Stimulated activated naive CD4-positive, alpha-beta T cell treated with Interleukin-2 at 50 U/mL for 16 hours (primary cell): ENCODE measurements around the gene CNIH3.

Experiments
- DNase-seq: peaks from one replicate; lab custom pipeline; 2025; lab: John Stamatoyannopoulos, UW

The CNIH3 gene

DNA sequence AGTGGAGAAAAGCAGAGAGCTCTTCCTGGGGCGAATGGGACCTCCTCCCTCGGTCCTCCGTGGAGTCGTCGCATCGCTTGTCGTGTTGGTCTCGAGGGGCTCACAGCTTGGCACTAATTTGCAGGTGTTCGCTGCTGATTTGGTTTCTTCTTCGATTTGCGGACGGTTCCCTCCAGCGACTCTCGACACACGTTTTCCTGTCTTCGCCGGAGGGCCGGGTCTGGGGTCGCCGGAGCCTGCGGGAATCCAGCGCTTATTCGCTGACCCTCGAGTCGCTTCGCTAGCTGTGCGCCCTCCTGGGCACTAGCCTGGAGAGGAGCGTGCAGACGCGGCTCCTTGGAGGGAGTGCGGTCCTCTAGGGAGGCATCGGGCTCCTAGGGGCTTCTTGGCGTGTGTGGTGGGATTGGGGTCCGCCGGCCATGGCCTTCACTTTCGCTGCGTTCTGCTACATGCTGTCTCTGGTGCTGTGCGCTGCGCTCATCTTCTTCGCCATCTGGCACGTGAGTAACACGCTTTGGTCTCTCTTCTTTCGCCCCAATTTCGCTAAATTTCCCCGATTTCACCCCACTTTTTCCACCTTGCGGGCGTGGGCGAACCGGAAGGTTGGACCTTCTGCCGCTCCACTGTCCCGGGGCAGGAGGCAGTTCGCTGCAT lies 766 bp downstream of the CNIH3 start:
- DNase-seq = no peak

DNA sequence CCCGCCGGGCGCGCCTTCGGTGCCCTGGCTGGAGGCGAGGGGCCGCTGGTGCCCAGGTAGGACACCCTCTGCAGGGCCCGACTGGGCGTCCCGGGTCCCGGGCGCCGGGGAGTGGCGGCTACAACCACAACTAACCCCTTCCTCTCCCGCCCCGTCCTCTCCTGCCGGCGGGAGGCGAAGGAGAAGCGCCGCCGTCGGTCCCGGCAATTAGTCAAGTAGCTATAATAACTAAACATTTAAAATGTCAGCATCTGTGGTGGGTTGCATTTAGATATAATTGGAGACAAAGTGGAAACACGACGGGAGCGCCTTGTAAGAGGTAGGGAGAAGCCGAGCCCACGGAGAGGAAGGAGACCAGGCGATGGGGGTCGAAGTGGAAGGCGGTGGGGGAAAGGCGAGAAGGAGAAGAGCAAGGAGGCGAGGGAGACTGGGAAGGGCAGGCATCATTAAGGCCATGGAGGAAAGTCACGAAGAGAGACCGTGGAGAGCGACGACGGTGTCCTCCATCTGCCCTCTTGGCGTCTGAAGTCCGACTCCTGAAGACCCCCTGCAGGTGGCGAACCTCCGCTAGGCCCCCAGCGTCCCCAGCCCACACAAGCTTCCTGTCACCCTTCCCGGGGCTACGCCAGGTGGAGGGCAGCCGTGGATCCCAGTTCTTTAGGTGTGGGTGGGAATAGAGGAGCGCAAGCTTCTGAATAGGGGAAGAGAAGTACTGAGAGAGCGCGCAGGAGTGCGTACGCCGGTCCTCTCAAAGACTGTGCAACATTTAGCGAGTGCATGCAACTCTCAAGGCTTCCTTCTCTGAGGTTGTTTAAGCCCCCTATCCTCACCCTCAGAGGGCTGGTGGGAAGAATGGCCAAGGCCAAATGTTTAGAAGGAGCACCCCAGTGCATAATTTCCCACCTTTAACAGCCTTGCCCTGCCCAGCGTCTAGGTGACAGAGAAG lies 1.6 kb downstream of the CNIH3 start:
- DNase-seq = no peak

DNA sequence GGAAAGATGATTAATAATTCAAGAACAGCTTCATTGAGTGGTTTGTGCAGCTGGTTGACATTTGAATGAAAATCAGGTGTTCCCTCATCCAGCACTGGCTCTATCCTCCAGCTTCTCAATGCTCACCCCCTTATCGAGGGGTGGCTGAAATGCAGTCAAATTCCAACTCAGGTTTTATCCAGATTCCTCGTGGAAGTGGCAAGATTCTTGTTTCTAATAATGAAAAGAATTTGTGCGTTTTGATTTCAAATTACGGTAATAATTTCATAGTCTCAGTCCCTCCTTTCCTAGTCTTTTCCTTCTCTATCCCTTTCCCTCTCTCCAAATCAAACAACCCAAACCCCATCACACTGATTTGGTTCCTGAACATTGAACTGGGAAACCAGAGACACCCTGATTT lies 3.1 kb downstream of the CNIH3 start:
- no peak for DNase-seq

DNA sequence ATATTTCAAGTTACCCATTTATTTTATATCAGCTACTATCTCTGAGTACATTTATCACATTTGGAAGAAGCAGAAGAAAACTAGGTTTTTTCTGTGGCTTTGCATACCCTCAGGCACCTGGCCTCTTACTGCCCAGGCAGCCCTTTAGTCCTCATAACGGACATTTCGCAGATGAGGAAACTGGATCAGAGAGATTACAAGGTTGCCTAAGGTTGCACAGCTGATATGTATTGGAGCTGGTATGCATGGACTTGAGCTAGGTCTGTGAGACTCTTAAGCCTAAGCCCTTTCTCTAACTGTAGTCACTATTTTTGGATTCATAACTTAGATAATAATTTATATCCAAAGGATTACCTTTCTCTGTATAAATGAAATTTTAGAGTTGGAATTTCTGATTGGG lies 4.0 kb downstream of the CNIH3 start:
- DNase-seq = no peak

DNA sequence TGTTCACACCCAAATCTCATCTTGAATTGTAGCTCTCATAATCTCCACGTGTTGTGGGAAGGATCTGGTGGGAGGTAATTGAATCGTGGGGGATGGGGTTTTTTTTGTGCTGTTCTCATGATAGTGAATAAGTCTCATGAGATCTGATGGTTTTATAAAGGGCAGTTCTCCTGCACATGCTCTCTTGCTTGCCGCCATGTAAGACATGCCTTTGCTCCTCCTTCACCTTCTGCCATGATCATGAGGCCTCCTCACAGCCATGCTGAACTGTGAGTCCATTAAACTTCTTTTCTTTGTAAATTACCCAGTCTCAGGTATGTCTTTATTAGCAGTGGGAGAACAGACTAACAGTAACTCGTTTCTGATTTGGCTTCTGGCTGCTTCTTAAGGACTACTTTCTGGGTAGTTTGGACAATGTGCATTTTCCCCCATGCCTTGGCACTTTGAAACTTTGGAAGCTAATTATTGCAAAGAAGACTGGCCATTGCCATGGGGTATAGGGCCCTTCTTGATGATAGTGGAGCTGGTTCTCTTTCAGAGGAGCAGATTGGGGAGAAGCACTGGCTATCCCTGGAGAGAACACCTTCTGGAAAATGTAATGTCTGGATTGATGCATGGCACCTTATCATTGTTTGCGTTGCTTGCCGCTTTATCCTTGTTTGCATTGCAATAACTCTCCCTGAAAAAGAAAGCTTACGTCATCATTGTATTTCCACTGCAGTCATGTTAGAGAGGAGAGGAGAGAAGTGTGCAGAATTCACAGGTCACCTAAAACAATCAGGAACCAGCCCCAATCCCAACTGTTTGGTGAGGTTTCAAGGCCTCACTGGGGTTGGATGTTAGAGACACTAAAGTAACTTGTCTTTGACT lies 5.9 kb downstream of the CNIH3 start:
- no peak for DNase-seq

DNA sequence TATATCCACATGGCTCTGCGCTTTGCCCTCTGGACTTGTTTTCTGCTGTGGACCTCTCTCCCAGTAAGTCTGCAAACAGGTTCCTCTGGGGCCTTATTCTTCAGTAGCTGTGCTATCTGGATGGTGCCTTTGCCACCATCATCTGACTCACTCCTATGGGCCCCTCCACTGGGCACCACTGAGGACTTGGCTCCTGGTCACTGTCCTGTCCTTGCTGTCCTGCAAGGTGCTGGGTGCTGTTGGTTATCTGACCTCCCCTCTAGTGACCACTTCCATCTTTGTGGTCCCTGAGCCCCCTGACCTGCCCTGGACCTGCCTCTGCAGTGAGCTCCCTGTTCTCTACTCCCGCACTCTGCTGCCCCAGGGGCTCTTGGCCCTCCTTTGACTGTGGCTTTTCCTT lies 6.7 kb downstream of the CNIH3 start:
- no peak for DNase-seq

DNA sequence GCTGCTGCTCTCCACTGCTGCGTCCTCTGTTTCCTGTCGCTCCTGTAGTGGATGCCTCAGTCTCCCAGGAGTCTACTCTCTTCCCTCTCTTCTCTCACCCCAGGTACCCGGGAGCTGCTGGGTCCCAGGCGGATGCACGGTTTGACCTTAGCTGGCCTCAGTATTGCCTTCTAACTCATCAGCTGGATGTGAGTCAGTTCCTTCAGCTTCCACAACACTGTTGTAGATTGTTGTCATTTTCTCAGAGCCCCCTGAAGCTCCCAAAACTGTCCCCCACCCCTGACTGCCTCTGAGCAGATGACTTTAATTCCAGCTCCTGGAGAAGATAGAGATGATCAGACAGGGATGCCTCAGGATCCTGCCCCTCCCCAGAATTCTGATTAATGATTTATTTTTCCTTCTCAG lies 7.2 kb downstream of the CNIH3 start:
- no peak for DNase-seq

DNA sequence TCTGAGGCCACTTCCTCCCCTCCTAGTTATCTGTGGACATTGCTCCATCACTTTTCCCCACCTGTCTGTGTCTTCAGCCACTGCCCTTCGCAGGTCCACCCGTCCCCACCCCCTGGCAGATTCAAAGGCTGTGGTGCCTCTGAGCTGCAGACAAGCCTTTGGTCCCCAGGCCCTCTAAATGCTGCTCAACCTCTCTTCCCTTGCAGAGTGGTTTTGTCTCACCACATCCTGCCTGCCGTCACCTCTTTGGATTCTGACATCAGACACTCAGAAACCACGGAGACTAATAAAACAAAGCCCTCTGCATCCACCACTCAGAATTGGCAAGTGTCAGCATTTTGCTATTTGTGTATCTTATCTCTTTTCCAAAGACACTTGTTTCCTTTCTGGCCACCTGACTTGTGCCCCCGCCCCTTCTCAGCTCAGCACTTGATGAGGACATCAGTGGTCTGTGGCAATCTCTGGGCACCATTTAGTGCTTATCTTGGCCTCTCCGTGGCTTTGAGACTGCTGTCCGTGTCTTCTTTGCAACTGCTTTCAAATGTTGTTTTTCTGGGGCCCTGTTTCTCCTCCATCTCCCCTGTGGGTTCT lies 7.7 kb downstream of the CNIH3 start:
- peak; percentile 61 for DNase-seq

DNA sequence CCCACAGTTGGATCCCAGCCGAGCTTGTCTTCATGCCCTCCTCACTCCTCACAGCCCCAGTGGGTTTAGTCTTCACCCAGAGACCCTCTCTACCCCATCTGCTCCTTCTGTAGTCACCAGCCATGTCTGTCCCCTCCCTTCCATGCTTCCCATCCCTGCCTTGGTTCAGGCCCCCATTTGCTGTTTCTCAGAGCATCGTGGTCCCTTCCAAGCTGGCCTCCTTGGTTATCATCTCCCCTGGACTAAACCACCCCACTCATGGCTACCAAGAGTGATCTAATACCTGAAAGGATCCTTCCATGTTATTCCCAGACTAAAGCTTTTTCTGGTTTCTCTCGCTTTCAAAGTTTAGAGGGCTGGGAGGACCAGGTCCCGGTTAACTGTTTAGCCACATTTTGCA lies 8.3 kb downstream of the CNIH3 start:
- DNase-seq = no peak

DNA sequence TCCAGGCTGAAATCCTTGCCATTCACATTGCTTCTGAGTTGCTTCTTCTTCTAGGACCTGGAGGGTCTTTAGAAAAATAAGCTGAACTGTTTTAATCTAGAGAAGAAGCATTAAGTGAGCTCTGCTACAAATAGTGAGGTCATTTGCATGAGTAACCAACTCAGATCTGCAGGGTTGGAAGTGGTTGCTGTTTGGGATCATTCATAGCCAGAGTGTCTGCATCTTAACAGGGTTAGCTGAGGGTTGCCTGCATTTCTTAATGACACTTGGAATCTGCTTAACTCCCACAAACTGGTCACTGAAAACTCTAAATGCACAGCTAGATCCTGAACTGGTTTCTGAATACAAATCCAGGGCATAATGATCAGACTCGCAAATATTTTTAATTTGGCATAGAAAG lies 9.9 kb downstream of the CNIH3 start:
- no peak for DNase-seq

DNA sequence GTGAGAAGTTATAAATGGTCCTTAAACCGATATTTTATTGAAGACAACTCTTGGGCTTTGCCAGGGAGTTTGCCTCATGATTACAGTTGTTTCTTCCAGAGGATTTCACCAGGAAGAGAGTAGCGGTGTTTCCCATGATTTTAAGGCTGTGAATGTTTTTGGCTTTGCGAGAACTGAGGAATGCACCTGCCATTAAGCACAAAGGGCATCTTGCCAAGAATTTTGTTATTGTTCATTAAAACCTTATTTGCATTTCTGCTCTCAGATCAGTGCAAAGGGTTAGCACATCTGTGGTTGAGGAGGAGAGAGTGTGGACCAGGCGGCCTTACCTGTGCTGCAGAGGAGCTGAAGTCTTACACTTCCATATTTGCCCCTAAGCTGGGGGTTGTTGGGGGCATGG lies 13.8 kb downstream of the CNIH3 start:
- no peak for DNase-seq

DNA sequence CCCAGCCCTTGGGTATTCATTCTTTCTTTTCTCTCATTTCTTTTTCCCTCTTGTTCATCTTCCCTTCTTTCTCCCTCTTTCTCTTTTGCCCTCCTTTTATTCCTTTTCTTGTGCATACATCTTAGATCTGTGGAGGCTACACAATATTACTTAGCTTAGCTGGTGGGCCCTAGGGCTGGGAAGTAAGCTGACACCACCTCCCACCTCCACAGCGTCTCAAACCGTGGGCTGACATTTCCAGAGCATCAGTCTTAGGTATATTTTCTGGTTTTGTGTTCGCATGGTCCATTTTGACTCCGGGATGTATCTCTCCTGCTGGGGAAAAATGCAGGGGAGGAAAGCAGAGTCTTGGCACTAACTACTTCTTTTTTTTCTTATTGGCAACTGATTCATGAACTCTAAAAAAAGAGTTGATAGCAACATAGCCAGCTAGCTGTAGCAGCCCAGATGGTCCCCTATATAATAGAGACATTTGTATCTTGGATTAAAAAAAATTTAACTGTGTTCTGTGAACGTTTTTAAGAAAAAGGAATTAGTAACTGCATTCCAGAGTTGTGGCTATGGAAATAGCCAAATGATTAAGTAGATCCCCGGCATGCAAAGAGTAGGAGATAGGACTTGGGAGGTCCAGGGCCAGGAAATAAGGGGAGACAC lies 15.5 kb downstream of the CNIH3 start:
- no peak for DNase-seq

DNA sequence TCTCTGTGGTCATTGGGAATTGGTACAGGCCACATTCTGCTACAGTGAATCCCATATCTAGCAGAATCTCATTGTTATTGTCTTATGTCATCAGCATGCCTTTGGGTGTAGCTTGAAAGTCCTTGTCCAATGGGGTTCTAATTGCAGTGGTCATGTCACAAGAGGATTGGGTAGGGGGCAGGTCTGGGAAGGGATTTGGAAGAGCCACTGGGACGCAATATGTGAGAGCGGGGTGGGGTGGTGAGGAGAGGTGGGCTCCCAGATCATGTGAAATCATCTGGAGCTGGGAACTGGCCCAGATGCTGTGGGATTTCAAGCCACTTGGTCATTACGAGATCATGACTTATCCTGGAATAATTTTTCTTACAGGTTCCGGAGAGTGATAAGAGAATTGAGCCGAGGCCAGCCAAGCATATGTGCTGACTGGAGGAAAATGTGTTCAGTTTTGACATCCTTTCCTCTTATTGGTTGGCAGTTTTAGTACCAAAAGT lies 16.3 kb downstream of the CNIH3 start:
- no peak for DNase-seq

DNA sequence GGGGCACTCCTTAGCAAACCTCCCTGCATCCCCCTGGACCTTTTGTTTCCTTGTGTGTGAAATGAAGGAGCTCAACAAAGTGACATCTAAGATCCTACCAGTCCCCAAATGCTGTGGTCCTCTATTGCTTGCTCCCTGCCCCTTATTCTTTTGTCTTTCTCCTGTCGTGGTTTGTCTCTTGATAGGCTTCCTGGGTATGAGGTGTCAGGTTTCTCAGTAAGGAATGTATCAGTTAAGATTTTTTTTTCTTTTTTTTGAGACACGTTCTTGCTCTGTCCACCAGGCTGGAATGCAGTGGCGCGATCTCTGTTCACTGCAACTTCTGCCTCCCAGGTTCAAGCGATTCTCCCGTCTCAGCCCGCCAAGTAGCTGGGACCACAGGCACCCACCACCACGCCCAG lies 16.8 kb downstream of the CNIH3 start:
- no peak for DNase-seq

DNA sequence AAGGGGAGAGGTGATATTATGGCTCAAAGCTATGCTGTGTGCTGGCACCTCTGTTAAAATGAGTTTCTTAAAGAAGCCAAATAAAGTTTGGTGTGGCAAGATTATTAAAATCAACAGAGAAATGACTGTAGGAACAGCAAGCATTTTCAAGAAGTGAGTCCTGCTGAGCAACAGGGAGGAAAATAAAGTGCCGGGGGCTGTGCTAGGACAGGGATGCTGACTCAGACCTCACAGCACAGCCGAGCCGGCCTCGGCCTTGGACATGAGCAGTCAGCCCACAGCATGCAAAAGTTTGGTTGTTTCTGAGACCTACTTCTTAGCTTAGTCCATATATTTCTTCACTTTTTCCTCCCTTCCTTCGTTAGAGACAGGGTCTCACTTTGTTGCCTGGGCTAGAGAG lies 19.2 kb downstream of the CNIH3 start:
- no peak for DNase-seq

DNA sequence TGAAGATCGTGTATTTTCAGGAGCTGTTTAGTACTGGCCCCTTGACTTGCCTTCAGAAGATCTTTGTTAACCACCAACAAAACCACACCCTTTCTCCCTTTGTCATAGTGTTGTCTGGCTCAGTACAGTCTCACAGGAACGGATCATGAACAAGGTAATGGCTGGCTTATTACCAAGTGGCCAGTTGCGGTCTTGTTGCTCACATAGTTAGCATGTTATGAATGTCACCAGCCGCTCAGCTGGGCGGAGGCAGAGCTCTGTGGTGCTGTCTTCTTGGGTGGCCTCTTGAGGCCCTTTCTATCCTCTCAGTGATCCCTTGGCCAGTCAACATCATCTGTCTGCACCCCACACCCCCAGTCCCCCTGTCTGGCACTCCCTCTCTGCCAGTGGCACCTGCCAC lies 21.4 kb downstream of the CNIH3 start:
- no peak for DNase-seq

DNA sequence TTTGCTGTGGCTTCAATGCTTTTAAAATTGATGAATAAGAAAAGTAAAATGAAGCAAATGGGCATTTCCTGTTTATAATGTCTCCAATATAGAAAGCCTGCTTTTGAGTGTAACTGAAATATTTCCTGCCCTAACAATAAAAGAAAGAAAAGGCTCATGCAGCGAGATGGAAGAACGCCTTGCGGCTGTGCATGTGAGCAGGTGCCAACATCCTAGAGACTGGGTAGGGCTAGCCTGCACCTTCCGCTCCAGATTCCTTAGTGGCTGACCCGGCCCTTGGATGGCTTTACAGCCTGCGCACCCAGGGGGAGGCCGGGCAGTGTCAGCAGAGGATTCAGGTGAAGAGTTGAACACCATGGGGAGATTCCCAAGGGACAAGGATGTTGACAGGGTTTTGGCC lies 21.8 kb downstream of the CNIH3 start:
- DNase-seq = no peak

DNA sequence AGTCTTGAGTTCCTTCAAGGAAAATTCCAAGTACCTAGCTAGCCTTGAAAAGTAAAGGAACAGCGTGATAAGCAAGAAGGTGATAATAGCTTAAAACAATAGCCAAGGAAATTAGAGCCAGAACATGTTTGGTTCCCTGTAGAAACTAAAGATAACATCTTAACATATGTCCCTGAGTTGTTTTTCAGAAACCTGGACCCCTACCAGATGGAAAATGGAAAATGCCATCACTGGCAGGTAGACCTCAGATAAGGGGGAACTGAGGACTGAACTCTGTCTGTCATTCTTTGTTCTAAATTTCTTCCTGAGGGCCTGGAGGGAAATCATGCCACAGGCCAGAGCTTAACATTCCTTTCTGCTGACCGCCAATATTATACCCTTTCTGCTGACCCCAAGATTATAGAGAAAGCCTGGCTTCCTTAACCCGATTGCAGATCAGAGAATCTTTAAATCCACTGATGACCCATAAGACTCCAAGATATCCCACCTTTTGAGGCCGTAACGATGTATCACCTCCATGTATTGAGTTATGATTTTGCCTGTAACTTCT lies 23.4 kb downstream of the CNIH3 start:
- no peak for DNase-seq

DNA sequence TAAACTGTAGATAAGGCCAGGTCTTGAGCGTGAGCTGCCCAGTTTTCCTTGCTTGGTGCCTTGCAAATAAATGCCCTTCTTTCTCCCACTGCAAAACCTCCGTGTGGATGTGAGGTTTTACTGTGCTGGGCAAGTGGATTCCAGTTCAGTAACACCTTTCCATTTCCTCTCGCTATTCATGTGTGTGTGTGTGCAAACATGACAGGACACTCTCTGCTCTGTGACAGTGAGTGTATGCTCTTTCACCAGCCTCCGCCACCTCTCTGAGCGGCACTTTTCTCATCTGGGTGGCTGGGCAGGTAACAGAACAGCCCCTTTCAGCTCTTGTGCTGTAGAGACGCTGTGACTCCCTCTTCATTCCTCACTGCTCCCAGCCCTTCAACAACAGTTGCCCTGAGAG lies 23.9 kb downstream of the CNIH3 start:
- DNase-seq = no peak

DNA sequence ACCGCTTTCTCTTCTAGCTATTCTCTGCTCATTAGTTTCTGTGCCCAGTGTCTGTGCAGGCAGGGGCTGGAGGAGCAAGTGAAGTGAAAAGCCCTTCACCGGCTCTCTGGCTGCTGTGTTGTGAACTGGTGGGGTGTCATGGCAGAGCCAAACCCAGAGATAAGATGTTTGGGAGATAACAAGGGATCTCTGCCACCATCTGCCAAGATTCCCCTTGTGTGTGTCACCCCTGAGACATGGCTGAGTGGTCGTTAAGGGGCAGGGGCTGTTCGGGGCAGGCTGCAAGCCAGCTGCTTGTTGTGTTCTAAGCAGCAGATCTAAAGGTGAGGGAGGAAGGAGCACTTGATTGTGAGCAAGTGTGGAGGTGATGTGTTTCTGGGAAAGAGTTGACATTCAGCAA lies 24.5 kb downstream of the CNIH3 start:
- DNase-seq = no peak

DNA sequence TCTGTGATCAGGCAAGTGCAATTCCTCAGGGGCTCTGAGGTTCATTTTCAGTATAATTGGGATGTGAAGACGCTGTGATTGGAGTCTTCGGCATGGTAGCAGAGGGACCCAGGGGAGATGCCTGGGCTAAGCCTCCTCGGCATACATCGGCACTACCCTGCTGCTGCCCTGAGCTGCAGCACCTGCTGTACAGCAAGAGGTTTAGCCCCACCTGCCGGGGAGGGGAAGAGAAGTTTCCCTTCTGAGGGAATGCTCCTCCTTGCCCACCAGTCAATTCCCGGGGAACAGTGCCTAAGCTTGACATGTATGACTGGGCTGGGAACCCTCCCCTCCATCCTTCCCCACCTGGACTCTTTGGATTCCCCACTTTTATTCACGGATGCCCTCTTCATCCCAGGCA lies 24.9 kb downstream of the CNIH3 start:
- no peak for DNase-seq
